GM23338 (cell line): ENCODE results near the gene MMP17. TPM values are rescaled to one million over a fixed set of nuclear protein-coding genes. Genes with fewer than 3 reads are reported as not detected.

Source experiments
- ATAC-seq: fragments of 200-7000 bp; cut with Tn5 transposase; 3 replicates; pipeline ENCODE4 v1.9.1; 2020
- DNase-seq: peaks from one replicate; pipeline ENCODE4 v3.0.0-alpha.2; 2015; ENCODE audit warnings: low spot score
- H2AFZ ChIP-seq: fragments of 200-600 bp; sonication (generic); 2 replicates; pipeline ENCODE4 v1.8.0; 2016; ENCODE audit warnings: antibody characterized with exemption, mild to moderate bottlenecking, moderate library complexity
- H3F3A ChIP-seq: fragments of 200-600 bp; sonication (generic); replicated peaks from 2 replicates; pipeline ENCODE4 v1.8.0; 2017; ENCODE audit warnings: antibody characterized with exemption, mixed run types, low read depth
- H3K27ac ChIP-seq: fragments of 200-600 bp; sonication (generic); 2 replicates; pipeline ENCODE4 v1.6.1; 2016; ENCODE audit warnings: low read depth
- H3K27me3 ChIP-seq: fragments of 200-600 bp; sonication (generic); 2 replicates; pipeline ENCODE4 v1.8.0; 2016; ENCODE audit warnings: mild to moderate bottlenecking, mixed run types, moderate library complexity; ENCODE audit not compliant: insufficient read depth
- H3K36me3 ChIP-seq: fragments of 200-600 bp; sonication (generic); 2 replicates; pipeline ENCODE4 v1.8.0; 2016; ENCODE audit warnings: mild to moderate bottlenecking; ENCODE audit not compliant: insufficient read depth
- H3K4me1 ChIP-seq: fragments of 200-600 bp; sonication (generic); 2 replicates; pipeline ENCODE4 v1.8.0; 2016; ENCODE audit warnings: mild to moderate bottlenecking, moderate library complexity; ENCODE audit not compliant: insufficient read depth
- H3K4me2 ChIP-seq: fragments of 200-600 bp; sonication (generic); 2 replicates; pipeline ENCODE4 v1.7.1; 2017; ENCODE audit warnings: mixed run types
- H3K4me3 ChIP-seq: fragments of 200-600 bp; sonication (generic); 2 replicates; pipeline ENCODE4 v1.6.1; 2016; ENCODE audit warnings: mixed run types
- H3K79me2 ChIP-seq: fragments of 200-600 bp; sonication (generic); replicated peaks from 2 replicates; pipeline ENCODE4 v1.8.0; 2017; ENCODE audit warnings: mild to moderate bottlenecking; ENCODE audit not compliant: insufficient read depth
- H3K9me2 ChIP-seq: fragments of 200-600 bp; sonication (generic); 2 replicates; pipeline ENCODE4 v1.8.0; 2017; ENCODE audit not compliant: insufficient read depth
- H4K20me1 ChIP-seq: fragments of 200-600 bp; sonication (generic); replicated peaks from 2 replicates; pipeline ENCODE4 v1.8.0; 2017; ENCODE audit warnings: mild to moderate bottlenecking; ENCODE audit not compliant: insufficient read depth
- H3K27ac Mint-ChIP-seq: 2 replicates; pipeline ENCODE4 v1.8.0; 2020; ENCODE audit warnings: inconsistent platforms, mild to moderate bottlenecking, moderate library complexity, mixed read lengths
- H3K27me3 Mint-ChIP-seq: 3 replicates; pipeline ENCODE4 v1.8.0; 2022; ENCODE audit warnings: low read depth, mild to moderate bottlenecking, moderate library complexity, mixed read lengths, inconsistent platforms; ENCODE audit not compliant: insufficient read depth, poor library complexity
- H3K36me3 Mint-ChIP-seq: 3 replicates; pipeline ENCODE4 v1.8.0; 2021; ENCODE audit warnings: low read depth, mild to moderate bottlenecking, inconsistent platforms, moderate library complexity, mixed read lengths
- H3K4me1 Mint-ChIP-seq: 3 replicates; pipeline ENCODE4 v1.8.0; 2020; ENCODE audit warnings: mild to moderate bottlenecking, inconsistent platforms, mixed read lengths
- H3K4me3 Mint-ChIP-seq: 3 replicates; pipeline ENCODE4 v1.8.0; 2021; ENCODE audit warnings: moderate library complexity, mild to moderate bottlenecking, inconsistent platforms, mixed read lengths
- H3K9me3 Mint-ChIP-seq: 3 replicates; pipeline ENCODE4 v1.8.0; 2020; ENCODE audit warnings: moderate library complexity, mild to moderate bottlenecking, inconsistent platforms, mixed read lengths
- EZH2 ChIP-seq: fragments of 200-600 bp; sonication (generic); IDR thresholded peaks from one replicate; pipeline ENCODE4 v1.8.0; 2017; ENCODE audit warnings: antibody characterized with exemption, mild to moderate bottlenecking, low read depth; ENCODE audit not compliant: unreplicated experiment
- EZH2phosphoT487 ChIP-seq: fragments of 200-600 bp; sonication (generic); IDR thresholded peaks from one replicate; pipeline ENCODE4 v1.8.1; 2018; ENCODE audit warnings: antibody characterized with exemption; ENCODE audit not compliant: unreplicated experiment
- JUNB ChIP-seq: IDR thresholded peaks from one replicate; pipeline ENCODE4 v1.6.1; 2016; ENCODE audit warnings: antibody characterized with exemption; ENCODE audit not compliant: unreplicated experiment
- NANOG ChIP-seq: IDR thresholded peaks from 2 replicates; pipeline ENCODE4 v1.6.1; 2016; ENCODE audit warnings: antibody characterized with exemption, borderline replicate concordance
- POLR2AphosphoS5 ChIP-seq: IDR thresholded peaks from 2 replicates; pipeline ENCODE4 v1.6.1; 2016; ENCODE audit warnings: antibody characterized with exemption, low read depth
- STAT1 ChIP-seq: IDR thresholded peaks from one replicate; pipeline ENCODE4 v1.6.1; 2016; ENCODE audit warnings: antibody characterized with exemption; ENCODE audit not compliant: unreplicated experiment
- ZNF114 ChIP-seq: fragments of 250-450 bp; sonication (Bioruptor Pico); IDR thresholded peaks from 2 replicates; pipeline ENCODE4 v1.5.0; 2020; ENCODE audit warnings: mild to moderate bottlenecking, moderate library complexity
- polyA plus RNA-seq: library from polyadenylated mRNA; unstranded; fragments of >200 nt; fragmentation: Nextera tagmentation; extraction: Ambion mirVana; gene quantifications from 2 replicates; pipeline ENCODE4 v1.2.1, GENCODE V29; 2016
- total RNA-seq: library from RNA; depleted of rRNA; stranded (reverse); fragments of >200 nt; shearing (Covaris generic); gene quantifications from 2 replicates; pipeline ENCODE4 v1.2.3, GENCODE V29; 2014
- TF ChIP-seq, protein P1 (sequence below): fragments of 250-450 bp; sonication (Bioruptor Pico); IDR thresholded peaks from 2 replicates; pipeline ENCODE4 v1.5.0; 2020; ENCODE audit warnings: mild to moderate bottlenecking, moderate library complexity
- TF ChIP-seq, protein P2 (sequence below), 2 experiments: fragments of 200-600 bp in 1 of 2; sonication (generic) in 1 of 2; conservative IDR thresholded peaks; 2 replicates each; pipeline versions ENCODE4 v1.5.1 to v1.6.1; 2016 to 2017; ENCODE audit warnings: antibody characterized with exemption in 2 of 2, low read depth in 2 of 2, mild to moderate bottlenecking in 2 of 2, moderate library complexity in 1 of 2
- TF ChIP-seq, protein P3 (sequence below): IDR thresholded peaks from one replicate; pipeline ENCODE4 v1.6.1; 2018; ENCODE audit warnings: antibody characterized with exemption; ENCODE audit not compliant: unreplicated experiment

The MMP17 gene
- total and polyA plus RNA-seq, 2 experiments from 2014 or later: 10.4 to 48.5 TPM

DNA sequence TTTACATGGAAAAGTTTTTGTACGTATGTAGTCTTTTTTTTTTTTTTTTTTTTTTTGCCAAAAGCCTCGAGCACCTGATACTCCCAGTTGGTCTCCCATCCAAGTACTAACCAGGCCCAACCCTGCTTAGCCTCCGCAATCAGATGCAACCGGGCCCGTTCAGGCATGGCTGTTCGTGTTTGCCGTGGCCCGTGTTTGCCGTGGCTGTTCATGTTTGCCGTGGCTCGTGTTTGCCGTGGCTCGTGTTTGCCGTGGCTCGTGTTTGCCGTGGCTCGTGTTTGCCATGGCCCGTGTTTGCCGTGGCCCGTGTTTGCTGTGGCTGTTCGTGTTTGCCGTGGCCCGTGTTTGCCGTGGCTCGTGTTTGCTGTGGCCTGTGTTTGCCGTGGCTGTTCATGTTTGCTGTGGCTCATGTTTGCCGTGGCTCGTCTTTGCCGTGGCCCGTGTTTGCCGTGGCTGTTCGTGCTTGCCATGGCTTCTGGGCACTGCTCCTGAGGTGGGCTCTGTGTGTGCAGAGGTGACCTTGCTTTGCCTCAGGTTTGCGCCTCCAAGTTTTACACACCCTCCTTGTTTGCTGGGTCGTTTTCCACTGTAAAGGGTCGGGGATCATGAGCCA, 26.8 kb upstream of the MMP17 start (continued):
- TF ChIP-seq, protein P1, sequence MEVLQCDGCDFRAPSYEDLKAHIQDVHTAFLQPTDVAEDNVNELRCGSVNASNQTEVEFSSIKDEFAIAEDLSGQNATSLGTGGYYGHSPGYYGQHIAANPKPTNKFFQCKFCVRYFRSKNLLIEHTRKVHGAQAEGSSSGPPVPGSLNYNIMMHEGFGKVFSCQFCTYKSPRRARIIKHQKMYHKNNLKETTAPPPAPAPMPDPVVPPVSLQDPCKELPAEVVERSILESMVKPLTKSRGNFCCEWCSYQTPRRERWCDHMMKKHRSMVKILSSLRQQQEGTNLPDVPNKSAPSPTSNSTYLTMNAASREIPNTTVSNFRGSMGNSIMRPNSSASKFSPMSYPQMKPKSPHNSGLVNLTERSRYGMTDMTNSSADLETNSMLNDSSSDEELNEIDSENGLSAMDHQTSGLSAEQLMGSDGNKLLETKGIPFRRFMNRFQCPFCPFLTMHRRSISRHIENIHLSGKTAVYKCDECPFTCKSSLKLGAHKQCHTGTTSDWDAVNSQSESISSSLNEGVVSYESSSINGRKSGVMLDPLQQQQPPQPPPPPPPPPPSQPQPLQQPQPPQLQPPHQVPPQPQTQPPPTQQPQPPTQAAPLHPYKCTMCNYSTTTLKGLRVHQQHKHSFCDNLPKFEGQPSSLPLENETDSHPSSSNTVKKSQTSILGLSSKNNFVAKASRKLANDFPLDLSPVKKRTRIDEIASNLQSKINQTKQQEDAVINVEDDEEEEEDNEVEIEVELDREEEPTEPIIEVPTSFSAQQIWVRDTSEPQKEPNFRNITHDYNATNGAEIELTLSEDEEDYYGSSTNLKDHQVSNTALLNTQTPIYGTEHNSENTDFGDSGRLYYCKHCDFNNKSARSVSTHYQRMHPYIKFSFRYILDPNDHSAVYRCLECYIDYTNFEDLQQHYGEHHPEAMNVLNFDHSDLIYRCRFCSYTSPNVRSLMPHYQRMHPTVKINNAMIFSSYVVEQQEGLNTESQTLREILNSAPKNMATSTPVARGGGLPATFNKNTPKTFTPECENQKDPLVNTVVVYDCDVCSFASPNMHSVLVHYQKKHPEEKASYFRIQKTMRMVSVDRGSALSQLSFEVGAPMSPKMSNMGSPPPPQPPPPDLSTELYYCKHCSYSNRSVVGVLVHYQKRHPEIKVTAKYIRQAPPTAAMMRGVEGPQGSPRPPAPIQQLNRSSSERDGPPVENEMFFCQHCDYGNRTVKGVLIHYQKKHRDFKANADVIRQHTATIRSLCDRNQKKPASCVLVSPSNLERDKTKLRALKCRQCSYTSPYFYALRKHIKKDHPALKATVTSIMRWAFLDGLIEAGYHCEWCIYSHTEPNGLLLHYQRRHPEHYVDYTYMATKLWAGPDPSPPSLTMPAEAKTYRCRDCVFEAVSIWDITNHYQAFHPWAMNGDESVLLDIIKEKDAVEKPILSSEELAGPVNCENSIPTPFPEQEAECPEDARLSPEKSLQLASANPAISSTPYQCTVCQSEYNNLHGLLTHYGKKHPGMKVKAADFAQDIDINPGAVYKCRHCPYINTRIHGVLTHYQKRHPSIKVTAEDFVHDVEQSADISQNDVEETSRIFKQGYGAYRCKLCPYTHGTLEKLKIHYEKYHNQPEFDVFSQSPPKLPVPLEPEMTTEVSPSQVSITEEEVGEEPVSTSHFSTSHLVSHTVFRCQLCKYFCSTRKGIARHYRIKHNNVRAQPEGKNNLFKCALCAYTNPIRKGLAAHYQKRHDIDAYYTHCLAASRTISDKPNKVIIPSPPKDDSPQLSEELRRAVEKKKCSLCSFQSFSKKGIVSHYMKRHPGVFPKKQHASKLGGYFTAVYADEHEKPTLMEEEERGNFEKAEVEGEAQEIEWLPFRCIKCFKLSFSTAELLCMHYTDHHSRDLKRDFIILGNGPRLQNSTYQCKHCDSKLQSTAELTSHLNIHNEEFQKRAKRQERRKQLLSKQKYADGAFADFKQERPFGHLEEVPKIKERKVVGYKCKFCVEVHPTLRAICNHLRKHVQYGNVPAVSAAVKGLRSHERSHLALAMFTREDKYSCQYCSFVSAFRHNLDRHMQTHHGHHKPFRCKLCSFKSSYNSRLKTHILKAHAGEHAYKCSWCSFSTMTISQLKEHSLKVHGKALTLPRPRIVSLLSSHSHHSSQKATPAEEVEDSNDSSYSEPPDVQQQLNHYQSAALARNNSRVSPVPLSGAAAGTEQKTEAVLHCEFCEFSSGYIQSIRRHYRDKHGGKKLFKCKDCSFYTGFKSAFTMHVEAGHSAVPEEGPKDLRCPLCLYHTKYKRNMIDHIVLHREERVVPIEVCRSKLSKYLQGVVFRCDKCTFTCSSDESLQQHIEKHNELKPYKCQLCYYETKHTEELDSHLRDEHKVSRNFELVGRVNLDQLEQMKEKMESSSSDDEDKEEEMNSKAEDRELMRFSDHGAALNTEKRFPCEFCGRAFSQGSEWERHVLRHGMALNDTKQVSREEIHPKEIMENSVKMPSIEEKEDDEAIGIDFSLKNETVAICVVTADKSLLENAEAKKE: no peak
- no peak for TF ChIP-seq EZH2
- no peak for TF ChIP-seq EZH2phosphoT487
- TF ChIP-seq, protein P2, sequence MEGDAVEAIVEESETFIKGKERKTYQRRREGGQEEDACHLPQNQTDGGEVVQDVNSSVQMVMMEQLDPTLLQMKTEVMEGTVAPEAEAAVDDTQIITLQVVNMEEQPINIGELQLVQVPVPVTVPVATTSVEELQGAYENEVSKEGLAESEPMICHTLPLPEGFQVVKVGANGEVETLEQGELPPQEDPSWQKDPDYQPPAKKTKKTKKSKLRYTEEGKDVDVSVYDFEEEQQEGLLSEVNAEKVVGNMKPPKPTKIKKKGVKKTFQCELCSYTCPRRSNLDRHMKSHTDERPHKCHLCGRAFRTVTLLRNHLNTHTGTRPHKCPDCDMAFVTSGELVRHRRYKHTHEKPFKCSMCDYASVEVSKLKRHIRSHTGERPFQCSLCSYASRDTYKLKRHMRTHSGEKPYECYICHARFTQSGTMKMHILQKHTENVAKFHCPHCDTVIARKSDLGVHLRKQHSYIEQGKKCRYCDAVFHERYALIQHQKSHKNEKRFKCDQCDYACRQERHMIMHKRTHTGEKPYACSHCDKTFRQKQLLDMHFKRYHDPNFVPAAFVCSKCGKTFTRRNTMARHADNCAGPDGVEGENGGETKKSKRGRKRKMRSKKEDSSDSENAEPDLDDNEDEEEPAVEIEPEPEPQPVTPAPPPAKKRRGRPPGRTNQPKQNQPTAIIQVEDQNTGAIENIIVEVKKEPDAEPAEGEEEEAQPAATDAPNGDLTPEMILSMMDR (conservative IDR thresholded peaks at IDR 0.05; ENCODE audit: low read depth in 2 of 2): no peak

DNA sequence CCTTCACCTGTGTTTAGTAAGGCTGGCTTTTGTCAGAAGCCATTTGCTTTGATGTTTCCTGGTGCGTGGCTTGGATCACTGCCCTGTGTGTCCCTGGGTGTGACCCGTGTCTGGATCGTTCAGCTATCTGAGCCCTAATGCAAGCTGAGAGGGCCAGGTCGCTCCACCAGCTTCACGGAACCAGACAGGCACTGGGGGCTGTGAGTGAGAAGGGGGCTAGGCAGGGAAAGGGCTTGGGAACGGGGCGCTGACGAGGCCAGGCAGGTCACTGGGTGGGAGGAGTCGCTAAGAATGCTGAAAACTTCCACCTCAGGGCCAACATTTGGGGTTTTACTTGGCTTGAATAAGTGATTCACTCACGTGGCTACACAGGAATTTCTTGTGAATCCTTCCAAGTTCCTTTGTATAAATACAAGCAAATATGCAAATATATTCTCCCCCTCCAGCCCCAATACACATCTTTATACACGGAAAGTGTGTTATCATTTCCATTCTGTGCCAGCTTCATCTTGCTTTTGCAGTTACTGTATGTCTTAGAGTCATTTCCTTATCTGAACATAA, 24.2 kb upstream of the MMP17 start:
- no peak for ATAC-seq
- Mint-ChIP-seq H3K9me3 (no peaks in the 10 kb centered on the region), H3K27me3 (peaks cover 16% of the 10 kb centered on the region), H3K36me3 (peaks cover 32% of the 10 kb centered on the region), H3K27ac (peak overlapping the region; percentile 47), H3K4me3 (no peak overlapping the region), H3K4me1 (no peaks in the 10 kb centered on the region)
- Histone ChIP-seq H3K36me3 (no peaks in the 10 kb centered on the region), H3F3A (peaks cover 3% of the 10 kb centered on the region), H3K79me2 (no peaks in the 10 kb centered on the region), H4K20me1 (no peaks in the 10 kb centered on the region), H3K9me2 (no peaks in the 10 kb centered on the region), H3K4me3 (no peak overlapping the region), H3K27ac (peak overlapping the region; percentile 26; the same call in 1 of the 2 replicates), H3K27me3 (no peaks in the 10 kb centered on the region), H2AFZ (no peak overlapping the region), H3K4me2 (no peak overlapping the region), H3K4me1 (no peaks in the 10 kb centered on the region)
- DNase-seq: no peak
- no peak for TF ChIP-seq JUNB
- TF ChIP-seq, protein P2 (conservative IDR thresholded peaks at IDR 0.05; ENCODE audit: low read depth in 2 of 2): no peak
- TF ChIP-seq EZH2phosphoT487: no peak
- TF ChIP-seq ZNF114: no peak
- no peak for TF ChIP-seq POLR2AphosphoS5
- TF ChIP-seq STAT1: no peak
- TF ChIP-seq EZH2: no peak
- no peak for TF ChIP-seq NANOG
- TF ChIP-seq, protein P3, sequence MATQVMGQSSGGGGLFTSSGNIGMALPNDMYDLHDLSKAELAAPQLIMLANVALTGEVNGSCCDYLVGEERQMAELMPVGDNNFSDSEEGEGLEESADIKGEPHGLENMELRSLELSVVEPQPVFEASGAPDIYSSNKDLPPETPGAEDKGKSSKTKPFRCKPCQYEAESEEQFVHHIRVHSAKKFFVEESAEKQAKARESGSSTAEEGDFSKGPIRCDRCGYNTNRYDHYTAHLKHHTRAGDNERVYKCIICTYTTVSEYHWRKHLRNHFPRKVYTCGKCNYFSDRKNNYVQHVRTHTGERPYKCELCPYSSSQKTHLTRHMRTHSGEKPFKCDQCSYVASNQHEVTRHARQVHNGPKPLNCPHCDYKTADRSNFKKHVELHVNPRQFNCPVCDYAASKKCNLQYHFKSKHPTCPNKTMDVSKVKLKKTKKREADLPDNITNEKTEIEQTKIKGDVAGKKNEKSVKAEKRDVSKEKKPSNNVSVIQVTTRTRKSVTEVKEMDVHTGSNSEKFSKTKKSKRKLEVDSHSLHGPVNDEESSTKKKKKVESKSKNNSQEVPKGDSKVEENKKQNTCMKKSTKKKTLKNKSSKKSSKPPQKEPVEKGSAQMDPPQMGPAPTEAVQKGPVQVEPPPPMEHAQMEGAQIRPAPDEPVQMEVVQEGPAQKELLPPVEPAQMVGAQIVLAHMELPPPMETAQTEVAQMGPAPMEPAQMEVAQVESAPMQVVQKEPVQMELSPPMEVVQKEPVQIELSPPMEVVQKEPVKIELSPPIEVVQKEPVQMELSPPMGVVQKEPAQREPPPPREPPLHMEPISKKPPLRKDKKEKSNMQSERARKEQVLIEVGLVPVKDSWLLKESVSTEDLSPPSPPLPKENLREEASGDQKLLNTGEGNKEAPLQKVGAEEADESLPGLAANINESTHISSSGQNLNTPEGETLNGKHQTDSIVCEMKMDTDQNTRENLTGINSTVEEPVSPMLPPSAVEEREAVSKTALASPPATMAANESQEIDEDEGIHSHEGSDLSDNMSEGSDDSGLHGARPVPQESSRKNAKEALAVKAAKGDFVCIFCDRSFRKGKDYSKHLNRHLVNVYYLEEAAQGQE: no peak
